Loucy (cell line): ENCODE data around the gene LUZP4.
A peak's percentile ranks its signal among the peaks of the same experiment; 100 is the strongest.

Experiments
- H2AFZ ChIP-seq: fragments of 200-600 bp; sonication (generic); 2 replicates; pipeline ENCODE4 v1.6.0; 2016; ENCODE audit warnings: antibody characterized with exemption, mild to moderate bottlenecking, low read length, moderate library complexity
- H3F3A ChIP-seq: fragments of 200-600 bp; 2 replicates; pipeline ENCODE4 v1.6.0; 2016; ENCODE audit warnings: antibody characterized with exemption, low read depth, mild to moderate bottlenecking
- H3K27me3 ChIP-seq: fragments of 200-600 bp; sonication (generic); 2 replicates; pipeline ENCODE4 v1.6.1; 2014; ENCODE audit warnings: low read length, mild to moderate bottlenecking; ENCODE audit not compliant: insufficient read depth, poor library complexity, severe bottlenecking
- H3K36me3 ChIP-seq: fragments of 200-600 bp; sonication (generic); 2 replicates; pipeline ENCODE4 v1.6.1; 2016; ENCODE audit warnings: low read length; ENCODE audit not compliant: insufficient read depth
- H3K4me1 ChIP-seq: fragments of 200-600 bp; sonication (generic); 2 replicates; pipeline ENCODE4 v1.5.1; 2014; ENCODE audit warnings: low read length, mild to moderate bottlenecking; ENCODE audit not compliant: insufficient read depth, poor library complexity, severe bottlenecking
- H3K4me2 ChIP-seq: fragments of 200-600 bp; sonication (generic); 2 replicates; pipeline ENCODE4 v1.6.0; 2014; ENCODE audit warnings: antibody characterized with exemption, low read length, low read depth, mild to moderate bottlenecking; ENCODE audit not compliant: poor library complexity, severe bottlenecking
- H3K4me3 ChIP-seq: fragments of 200-600 bp; sonication (generic); 2 replicates; pipeline ENCODE4 v1.5.1; 2014; ENCODE audit warnings: low read length, mild to moderate bottlenecking, mixed read lengths; ENCODE audit not compliant: poor library complexity, severe bottlenecking
- H3K79me2 ChIP-seq: fragments of 200-600 bp; sonication (generic); 2 replicates; pipeline ENCODE4 v1.6.1; 2014; ENCODE audit warnings: low read length; ENCODE audit not compliant: insufficient read depth
- H3K9ac ChIP-seq: fragments of 200-600 bp; sonication (generic); 2 replicates; pipeline ENCODE4 v1.6.0; 2014; ENCODE audit warnings: mild to moderate bottlenecking, low read depth, low read length, moderate library complexity; ENCODE audit not compliant: poor library complexity, severe bottlenecking
- H3K9me2 ChIP-seq: fragments of 200-600 bp; sonication (generic); replicated peaks from 2 replicates; pipeline ENCODE4 v1.6.1; 2016; ENCODE audit warnings: low read depth, low read length, mixed read lengths
- H3K9me3 ChIP-seq: fragments of 200-600 bp; sonication (generic); 2 replicates; pipeline ENCODE4 v1.6.1; 2014; ENCODE audit warnings: mild to moderate bottlenecking, antibody characterized with exemption, low read length, low read depth; ENCODE audit not compliant: insufficient read depth
- H4K20me1 ChIP-seq: fragments of 200-600 bp; sonication (generic); 2 replicates; pipeline ENCODE4 v1.6.0; 2014; ENCODE audit warnings: antibody characterized with exemption, low read length, mild to moderate bottlenecking; ENCODE audit not compliant: insufficient read depth, poor library complexity, severe bottlenecking
- CTCF ChIP-seq: fragments of 200-600 bp; sonication (generic); conservative IDR thresholded peaks from 2 replicates; pipeline ENCODE4 v1.5.1; 2014; ENCODE audit warnings: mild to moderate bottlenecking, antibody characterized with exemption, low read length
- EZH2phosphoT487 ChIP-seq: fragments of 200-600 bp; IDR thresholded peaks from 2 replicates; pipeline ENCODE4 v1.6.1; 2018; ENCODE audit warnings: antibody characterized with exemption, mild to moderate bottlenecking, moderate library complexity, borderline replicate concordance

The LUZP4 gene

GRCh38 chrX:115268421-115268820 lies 21.1 kb upstream of the LUZP4 start:
- H3K36me3 ChIP-seq: no peaks in the 10 kb centered on the region
- H2AFZ ChIP-seq: no peak overlapping the region
- no peaks in the 10 kb centered on the region for H3K79me2 ChIP-seq
- 0 out of 2 replicates have a peak, but pooled peaks have one; percentile 15 for TF ChIP-seq CTCF
- no peak for TF ChIP-seq EZH2phosphoT487
- H3K9ac ChIP-seq: no peak overlapping the region
- no peaks in the 10 kb centered on the region for H3F3A ChIP-seq
- H3K27me3 ChIP-seq: no peaks in the 10 kb centered on the region
- no peaks in the 10 kb centered on the region for H3K9me2 ChIP-seq
- no peaks in the 10 kb centered on the region for H3K9me3 ChIP-seq
- no peaks in the 10 kb centered on the region for H4K20me1 ChIP-seq
- H3K4me1 ChIP-seq: no peaks in the 10 kb centered on the region
- no peak overlapping the region for H3K4me2 ChIP-seq
- H3K4me3 ChIP-seq: no peak overlapping the region

- Histone ChIP-seq H2AFZ (no peak overlapping the region), H3K9me3 (no peaks in the 10 kb centered on the region), H3K4me3 (no peak overlapping the region), H3K9me2 (no peaks in the 10 kb centered on the region), H4K20me1 (no peaks in the 10 kb centered on the region), H3K4me2 (no peak overlapping the region), H3K27me3 (no peaks in the 10 kb centered on the region), H3K79me2 (no peaks in the 10 kb centered on the region), H3F3A (no peaks in the 10 kb centered on the region), H3K4me1 (no peaks in the 10 kb centered on the region), H3K36me3 (no peaks in the 10 kb centered on the region), H3K9ac (no peak overlapping the region)
- TF ChIP-seq EZH2phosphoT487 (no peak), CTCF (no peak)
These were observed 20.3 kb upstream of the LUZP4 start for GRCh38 chrX:115269051-115269683.

- no peak overlapping the region for H2AFZ ChIP-seq
- no peak for TF ChIP-seq CTCF
- TF ChIP-seq EZH2phosphoT487: no peak
These were observed 4.6 kb upstream of the LUZP4 start for GRCh38 chrX:115284877-115285276.

More at GRCh38 chrX:115284877-115285276, 4.6 kb upstream of the LUZP4 start:
- Histone ChIP-seq H3K79me2 (no peaks in the 10 kb centered on the region), H3K9ac (no peak overlapping the region), H3K36me3 (no peaks in the 10 kb centered on the region), H3K9me2 (no peaks in the 10 kb centered on the region), H3K9me3 (no peaks in the 10 kb centered on the region), H3K27me3 (no peaks in the 10 kb centered on the region), H3K4me3 (no peak overlapping the region), H3K4me2 (no peak overlapping the region), H3K4me1 (no peaks in the 10 kb centered on the region), H4K20me1 (no peaks in the 10 kb centered on the region), H3F3A (no peaks in the 10 kb centered on the region)
